Stomach (tissue), 9 donors: Measurements from ENCODE around the gene PM20D2. TPM values are rescaled to one million over a fixed set of nuclear protein-coding genes. Genes with fewer than 3 reads are reported as not detected.
A peak's percentile ranks its signal among the peaks of the same experiment; 100 is the strongest.
"Not testable (repeated sequence)": the region's sequence is repeated elsewhere in the genome, so short reads cannot be mapped to it uniquely, and the experiment has no call there.

Source experiments
- DNase-seq, 2 donors: peaks; one replicate each; pipeline versions ENCODE4 v3.0.0 to v3.0.0-alpha.2; 2013 to 2019
- H3K27ac ChIP-seq, 5 donors: fragments of 200-600 bp in 4 of 5; sonication (generic) in 4 of 5; one replicate each; pipeline ENCODE4 v1.5.1; 2013 to 2019; ENCODE audit warnings: mild to moderate bottlenecking in 1 of 5, moderate library complexity in 1 of 5
- H3K27me3 ChIP-seq, 3 donors: fragments of 200-600 bp; sonication (generic); one replicate each; pipeline ENCODE4 v1.5.1; 2017 to 2019; ENCODE audit warnings: mixed run types in 1 of 3
- H3K36me3 ChIP-seq, 4 donors: fragments of 200-600 bp; sonication (generic); 1 replicate in 3 of 4; 2 replicates in 1 of 4; pipeline ENCODE4 v1.5.1; 2016 to 2019
- H3K4me1 ChIP-seq, 4 donors: fragments of 200-600 bp; sonication (generic); one replicate each; pipeline ENCODE4 v1.5.1; 2016 to 2019
- H3K4me3 ChIP-seq, 4 donors: fragments of 200-600 bp; sonication (generic) in 3 of 4; one replicate each; pipeline ENCODE4 v1.5.1; 2016 to 2019; ENCODE audit warnings: mild to moderate bottlenecking in 1 of 4
- H3K9me3 ChIP-seq, 4 donors: fragments of 200-600 bp; sonication (generic); one replicate each; pipeline ENCODE4 v1.5.1; 2016 to 2019
- EP300 ChIP-seq: sonication (generic); formaldehyde crosslinking; IDR thresholded peaks from one replicate; pipeline ENCODE4 v1.6.1; 2017; ENCODE audit warnings: antibody characterized with exemption
- POLR2A ChIP-seq, 4 donors: fragments of 450-650 bp; IDR thresholded peaks; one replicate each; pipeline ENCODE4 v1.6.1; 2016; ENCODE audit warnings: antibody characterized with exemption in 4 of 4, control low read depth in 2 of 4, mild to moderate bottlenecking in 1 of 4, moderate library complexity in 1 of 4
- POLR2AphosphoS5 ChIP-seq, 3 donors: sonication (generic); formaldehyde crosslinking; IDR thresholded peaks; one replicate each; pipeline ENCODE4 v1.6.1; 2016; ENCODE audit warnings: antibody characterized with exemption in 3 of 3
- WGBS, 5 donors: extraction: QIAGEN DNeasy Blood & Tissue Kit in 3 of 5; methylation state at CpG; one replicate each; pipeline versions ENCODE4 v1.1.5 to v1.1.7; 2013 to 2018; 5-methylcytosine and 5-hydroxymethylcytosine counted together
- intact Hi-C: fragments of 100-400 bp; cut with DNase I; formaldehyde crosslinking; loops from one replicate; pipeline ENCODE4 v1.15.1; 2023; ENCODE audit warnings: low total_unique reads
- polyA plus RNA-seq, 3 donors: library from polyadenylated mRNA; stranded (reverse); fragments of 200-250 nt; gene quantifications; one replicate each; pipeline ENCODE4 v1.2.3, GENCODE V29; 2013
- total RNA-seq, 5 donors: library from RNA; depleted of rRNA; stranded (reverse); fragments of >200 nt; gene quantifications; one replicate each; pipeline versions ENCODE4 v1.1.0 to v1.2.3, GENCODE V29; 2014 to 2016
- TF ChIP-seq, protein P1 (sequence below), 7 experiments: fragments of 450-650 bp in 4 of 7; fragments of 200-600 bp in 3 of 7; sonication (generic) in 3 of 7; IDR thresholded peaks; one replicate each; pipeline ENCODE4 v1.5.1; 2016 to 2019; ENCODE audit warnings: antibody characterized with exemption in 7 of 7, control low read depth in 2 of 7, mild to moderate bottlenecking in 1 of 7
- donor health status: healthy with polysubstance abuse.
- donor health status: Bipolar disorder and iron deficiency.
- donor health status: healthy.

The PM20D2 gene
- total and polyA plus RNA-seq, 8 donors: 1.2 to 22.4 (median 5.6) TPM

- Histone ChIP-seq H3K36me3 (no peaks in the 10 kb centered on the region), H3K27ac (no peak overlapping the region), H3K27me3 (no peaks in the 10 kb centered on the region), H3K9me3 (no peaks in the 10 kb centered on the region), H3K4me1 (peaks cover 0 to 26% (median 18%) of the 10 kb centered on the region in 4 donors), H3K4me3 (no peak overlapping the region)
- TF ChIP-seq EP300 (no peak), POLR2AphosphoS5 (IDR thresholded peaks at IDR 0.05) (no peak), POLR2A (IDR thresholded peaks at IDR 0.05) (no peak)
- TF ChIP-seq, protein P1, sequence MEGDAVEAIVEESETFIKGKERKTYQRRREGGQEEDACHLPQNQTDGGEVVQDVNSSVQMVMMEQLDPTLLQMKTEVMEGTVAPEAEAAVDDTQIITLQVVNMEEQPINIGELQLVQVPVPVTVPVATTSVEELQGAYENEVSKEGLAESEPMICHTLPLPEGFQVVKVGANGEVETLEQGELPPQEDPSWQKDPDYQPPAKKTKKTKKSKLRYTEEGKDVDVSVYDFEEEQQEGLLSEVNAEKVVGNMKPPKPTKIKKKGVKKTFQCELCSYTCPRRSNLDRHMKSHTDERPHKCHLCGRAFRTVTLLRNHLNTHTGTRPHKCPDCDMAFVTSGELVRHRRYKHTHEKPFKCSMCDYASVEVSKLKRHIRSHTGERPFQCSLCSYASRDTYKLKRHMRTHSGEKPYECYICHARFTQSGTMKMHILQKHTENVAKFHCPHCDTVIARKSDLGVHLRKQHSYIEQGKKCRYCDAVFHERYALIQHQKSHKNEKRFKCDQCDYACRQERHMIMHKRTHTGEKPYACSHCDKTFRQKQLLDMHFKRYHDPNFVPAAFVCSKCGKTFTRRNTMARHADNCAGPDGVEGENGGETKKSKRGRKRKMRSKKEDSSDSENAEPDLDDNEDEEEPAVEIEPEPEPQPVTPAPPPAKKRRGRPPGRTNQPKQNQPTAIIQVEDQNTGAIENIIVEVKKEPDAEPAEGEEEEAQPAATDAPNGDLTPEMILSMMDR (IDR thresholded peaks at IDR 0.05): no peak
- WGBS, 5 donors: 72 to 81% (median 75%) methylated on average over 4 of the region's 4 CpGs
- intact Hi-C loops: loop anchor here (5.0 kb wide), 1 partner anchor 122 kb away; no protein-coding TSS in a partner anchor
- DNase-seq: no peak
Observed at GRCh38 chr6:89120371-89120770, 25.5 kb upstream of the PM20D2 start.

DNA sequence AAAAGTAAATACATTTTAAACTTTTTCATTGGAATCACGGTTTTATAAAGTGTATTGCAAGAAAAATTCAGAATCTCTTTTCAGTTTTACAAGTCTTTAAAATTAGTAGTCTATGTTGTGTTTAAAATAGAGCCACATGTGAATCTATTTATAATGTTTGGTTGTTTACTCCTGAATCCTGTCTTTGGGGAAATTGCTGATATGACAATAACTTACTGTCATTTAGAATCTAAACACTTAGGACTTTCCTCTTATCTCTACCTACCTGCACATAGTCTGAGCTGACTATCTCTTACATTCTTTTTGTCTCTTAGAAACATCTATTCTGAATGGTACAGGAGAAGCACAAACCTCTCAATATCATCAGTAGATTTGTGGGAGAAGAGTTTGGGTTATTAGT, 23.9 kb upstream of the PM20D2 start:
- intact Hi-C loops: loop anchor here (5.0 kb wide), 1 partner anchor 120 kb away; no protein-coding TSS in a partner anchor
- H3K27me3 ChIP-seq: no peaks in the 10 kb centered on the region
- TF ChIP-seq, protein P1 (IDR thresholded peaks at IDR 0.05): no peak
- TF ChIP-seq POLR2A (IDR thresholded peaks at IDR 0.05): no peak
- no peak for TF ChIP-seq EP300
- TF ChIP-seq POLR2AphosphoS5 (IDR thresholded peaks at IDR 0.05): no peak
- H3K36me3 ChIP-seq: no peaks in the 10 kb centered on the region
- peaks cover 0 to 17% (median 11%) of the 10 kb centered on the region in 4 donors for H3K4me1 ChIP-seq
- H3K4me3 ChIP-seq: no peak overlapping the region
- DNase-seq: no peak
- H3K27ac ChIP-seq: no peak overlapping the region
- 72 to 84% (median 76%) methylated on average over 1 of the region's 1 CpG for WGBS, 5 donors
- no peaks in the 10 kb centered on the region for H3K9me3 ChIP-seq

- H3K36me3 ChIP-seq: no peaks in the 10 kb centered on the region
- TF ChIP-seq, protein P1 (IDR thresholded peaks at IDR 0.05): peak in 4 of 7 experiments; percentile 8 to 39 (median 26)
- TF ChIP-seq EP300: no peak
- H3K4me3 ChIP-seq: no peak overlapping the region
- H3K27ac ChIP-seq: no peak overlapping the region
- intact Hi-C loops: loop anchor here (5.0 kb wide), 1 partner anchor 120 kb away; no protein-coding TSS in a partner anchor
- peak in 1 of 2 donors; percentile 65 for DNase-seq
- H3K27me3 ChIP-seq: no peaks in the 10 kb centered on the region
- peaks cover 0 to under 1% (median 0%) of the 10 kb centered on the region in 4 donors for H3K9me3 ChIP-seq
- H3K4me1 ChIP-seq: peaks cover 0 to 12% (median 4%) of the 10 kb centered on the region in 4 donors
Observed at GRCh38 chr6:89122625-89123024, 23.2 kb upstream of the PM20D2 start.

GRCh38 chr6:89128256-89128671, 17.6 kb upstream of the PM20D2 start:
- WGBS, 5 donors: 54 to 74% (median 60%) methylated on average over 2 of the region's 2 CpGs
- intact Hi-C loops, H3K27me3 ChIP-seq, H3K4me3 ChIP-seq, H3K27ac ChIP-seq, DNase-seq, H3K36me3 ChIP-seq, H3K4me1 ChIP-seq: not testable (repeated sequence)
- peaks cover 0 to 10% (median 3%) of the 10 kb centered on the region in 4 donors for H3K9me3 ChIP-seq

- Histone ChIP-seq H3K27ac (no peak overlapping the region), H3K4me1 (no peaks in the 10 kb centered on the region), H3K9me3 (peaks cover 0 to 10% (median 3%) of the 10 kb centered on the region in 4 donors), H3K36me3 (no peaks in the 10 kb centered on the region), H3K27me3 (no peaks in the 10 kb centered on the region), H3K4me3 (no peak overlapping the region)
- 91 to 98% (median 93%) methylated on average over 3 of the region's 3 CpGs for WGBS, 5 donors
- no peak for DNase-seq
- no peak for TF ChIP-seq POLR2AphosphoS5 (IDR thresholded peaks at IDR 0.05)
- TF ChIP-seq POLR2A (IDR thresholded peaks at IDR 0.05): no peak
- TF ChIP-seq, protein P1 (IDR thresholded peaks at IDR 0.05): no peak
- no peak for TF ChIP-seq EP300
- intact Hi-C loops: no loop called here
Observed at GRCh38 chr6:89131599-89131998, 14.3 kb upstream of the PM20D2 start.
